Measurements from ENCODE around the gene RETN.

GRCh38 chr19:7639863-7640348 lies 28.9 kb upstream of the RETN start:
- TF ChIP-seq, protein P1, sequence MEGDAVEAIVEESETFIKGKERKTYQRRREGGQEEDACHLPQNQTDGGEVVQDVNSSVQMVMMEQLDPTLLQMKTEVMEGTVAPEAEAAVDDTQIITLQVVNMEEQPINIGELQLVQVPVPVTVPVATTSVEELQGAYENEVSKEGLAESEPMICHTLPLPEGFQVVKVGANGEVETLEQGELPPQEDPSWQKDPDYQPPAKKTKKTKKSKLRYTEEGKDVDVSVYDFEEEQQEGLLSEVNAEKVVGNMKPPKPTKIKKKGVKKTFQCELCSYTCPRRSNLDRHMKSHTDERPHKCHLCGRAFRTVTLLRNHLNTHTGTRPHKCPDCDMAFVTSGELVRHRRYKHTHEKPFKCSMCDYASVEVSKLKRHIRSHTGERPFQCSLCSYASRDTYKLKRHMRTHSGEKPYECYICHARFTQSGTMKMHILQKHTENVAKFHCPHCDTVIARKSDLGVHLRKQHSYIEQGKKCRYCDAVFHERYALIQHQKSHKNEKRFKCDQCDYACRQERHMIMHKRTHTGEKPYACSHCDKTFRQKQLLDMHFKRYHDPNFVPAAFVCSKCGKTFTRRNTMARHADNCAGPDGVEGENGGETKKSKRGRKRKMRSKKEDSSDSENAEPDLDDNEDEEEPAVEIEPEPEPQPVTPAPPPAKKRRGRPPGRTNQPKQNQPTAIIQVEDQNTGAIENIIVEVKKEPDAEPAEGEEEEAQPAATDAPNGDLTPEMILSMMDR (conservative IDR thresholded peaks at IDR 0.05; ENCODE audit: low read depth in 2 of 2): no peak
- TF ChIP-seq, protein P2, sequence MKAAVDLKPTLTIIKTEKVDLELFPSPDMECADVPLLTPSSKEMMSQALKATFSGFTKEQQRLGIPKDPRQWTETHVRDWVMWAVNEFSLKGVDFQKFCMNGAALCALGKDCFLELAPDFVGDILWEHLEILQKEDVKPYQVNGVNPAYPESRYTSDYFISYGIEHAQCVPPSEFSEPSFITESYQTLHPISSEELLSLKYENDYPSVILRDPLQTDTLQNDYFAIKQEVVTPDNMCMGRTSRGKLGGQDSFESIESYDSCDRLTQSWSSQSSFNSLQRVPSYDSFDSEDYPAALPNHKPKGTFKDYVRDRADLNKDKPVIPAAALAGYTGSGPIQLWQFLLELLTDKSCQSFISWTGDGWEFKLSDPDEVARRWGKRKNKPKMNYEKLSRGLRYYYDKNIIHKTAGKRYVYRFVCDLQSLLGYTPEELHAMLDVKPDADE (IDR thresholded peaks at IDR 0.05): no peak
- TF ChIP-seq EZH2 (IDR thresholded peaks at IDR 0.05; ENCODE audit: low read depth, unreplicated experiment): no peak
- no peak for TF ChIP-seq POLR2AphosphoS5 (IDR thresholded peaks at IDR 0.05; ENCODE audit: low read depth)
- TF ChIP-seq JUNB (IDR thresholded peaks at IDR 0.05; ENCODE audit: unreplicated experiment): no peak
- no peak for TF ChIP-seq CREB1 (CRISPR knock-in tag; IDR thresholded peaks at IDR 0.05; ENCODE audit: low read depth)
- TF ChIP-seq EZH2phosphoT487 (IDR thresholded peaks at IDR 0.05; ENCODE audit: unreplicated experiment): no peak
